NCI-H1105 treated with DMSO at 0.1 percent for 48 hours (cell line): ENCODE results near the gene ZC3H15.
"Not testable (repeated sequence)": the region's sequence is repeated elsewhere in the genome, so short reads cannot be mapped to it uniquely, and the experiment has no call there.

Experiments
- DNase-seq: peaks from one replicate; lab custom pipeline; 2025; lab: John Stamatoyannopoulos, UW

The ZC3H15 gene

GRCh38 chr2:186496401-186496800, 10.3 kb downstream of the ZC3H15 start:
- DNase-seq, result no peak

GRCh38 chr2:186497928-186498327, 11.9 kb downstream of the ZC3H15 start:
- DNase-seq, result no peak

GRCh38 chr2:186498834-186499233, 12.8 kb downstream of the ZC3H15 start:
- no peak for DNase-seq

GRCh38 chr2:186503827-186504606, 18.0 kb downstream of the ZC3H15 start:
- peak; percentile 28 for DNase-seq

GRCh38 chr2:186508263-186508662, 22.2 kb downstream of the ZC3H15 start:
- DNase-seq, result no peak

DNA sequence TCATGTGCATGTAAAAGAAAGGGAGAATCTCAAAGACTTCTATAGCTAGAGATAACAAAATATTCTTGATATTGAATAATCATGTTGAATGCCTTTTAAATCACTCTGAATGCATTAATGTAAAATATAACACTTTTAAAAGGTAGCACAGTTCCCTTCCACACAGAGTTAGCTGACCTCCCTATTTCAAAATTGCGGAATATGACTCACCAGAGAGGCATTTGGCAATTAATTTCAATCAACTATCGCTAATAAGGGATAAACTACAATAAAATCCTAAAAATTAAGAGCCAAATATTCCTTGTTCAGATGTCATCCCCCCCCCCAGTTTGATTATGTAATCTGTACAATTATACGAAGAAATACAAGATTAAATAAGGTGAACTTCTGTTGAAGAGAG, 29.3 kb downstream of the ZC3H15 start:
- no peak for DNase-seq

- peak; percentile 24 for DNase-seq
Measured at GRCh38 chr2:186516396-186516795, 30.3 kb downstream of the ZC3H15 start.

GRCh38 chr2:186517090-186517489, 31.0 kb downstream of the ZC3H15 start:
- no peak for DNase-seq

- DNase-seq, result no peak
Measured at GRCh38 chr2:186518291-186518690, 32.2 kb downstream of the ZC3H15 start.

- DNase-seq, result no peak
Measured at GRCh38 chr2:186518945-186519344, 32.9 kb downstream of the ZC3H15 start.

DNA sequence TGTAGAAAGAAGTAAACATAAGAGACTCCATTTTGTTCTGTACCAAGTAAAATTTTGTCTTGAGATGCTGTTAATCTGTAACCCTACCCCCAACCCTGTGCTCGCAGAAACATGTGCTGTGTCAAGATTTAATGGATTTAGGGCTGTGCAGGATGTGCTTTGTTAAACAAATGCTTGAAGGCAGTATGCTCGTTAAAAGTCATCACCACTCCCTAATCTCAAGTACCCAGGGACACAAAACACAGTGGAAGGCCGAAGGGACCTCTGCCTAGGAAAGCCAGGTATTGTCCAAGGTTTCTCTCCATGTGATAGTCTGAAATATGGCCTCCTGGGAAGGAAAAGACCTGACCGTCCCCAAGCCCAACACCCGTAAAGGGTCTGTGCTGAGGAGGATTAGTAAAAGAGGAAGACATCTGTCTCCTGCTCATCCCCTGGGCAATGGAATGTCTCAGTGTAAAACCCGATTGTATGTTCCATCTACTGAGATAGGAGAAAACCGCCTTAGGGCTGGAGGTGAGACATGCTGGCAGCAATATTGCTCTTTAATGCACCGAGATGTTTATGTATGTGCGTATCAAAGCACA, 35.6 kb downstream of the ZC3H15 start:
- not testable (repeated sequence) for DNase-seq

GRCh38 chr2:186522450-186522849, 36.4 kb downstream of the ZC3H15 start:
- no peak for DNase-seq

DNA sequence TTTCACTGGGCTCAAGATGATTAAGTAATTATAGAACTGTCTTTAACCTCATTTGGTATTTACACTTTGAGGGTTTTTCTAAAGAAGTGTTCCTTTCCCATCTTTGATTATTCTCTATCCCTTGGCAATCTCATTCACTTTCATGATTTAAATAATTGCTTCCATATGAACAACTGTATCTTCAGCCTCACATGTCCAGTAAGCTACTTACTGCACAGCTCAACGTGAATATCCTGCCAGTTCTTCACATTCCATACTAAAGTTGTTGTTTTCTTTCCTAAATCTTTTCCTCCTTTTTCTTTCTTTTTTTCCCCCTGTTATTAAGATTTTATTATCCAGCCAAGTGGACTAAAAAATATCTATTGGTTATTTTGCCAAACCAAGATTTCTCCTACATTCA, 37.7 kb downstream of the ZC3H15 start:
- no peak for DNase-seq

- no peak for DNase-seq
Measured at GRCh38 chr2:186526281-186526680, 40.2 kb downstream of the ZC3H15 start.

GRCh38 chr2:186530314-186530713, 44.3 kb downstream of the ZC3H15 start:
- DNase-seq, result no peak

- no peak for DNase-seq
Measured at GRCh38 chr2:186531257-186531775, 45.3 kb downstream of the ZC3H15 start.

GRCh38 chr2:186532891-186533290, 46.8 kb downstream of the ZC3H15 start:
- no peak for DNase-seq

DNA sequence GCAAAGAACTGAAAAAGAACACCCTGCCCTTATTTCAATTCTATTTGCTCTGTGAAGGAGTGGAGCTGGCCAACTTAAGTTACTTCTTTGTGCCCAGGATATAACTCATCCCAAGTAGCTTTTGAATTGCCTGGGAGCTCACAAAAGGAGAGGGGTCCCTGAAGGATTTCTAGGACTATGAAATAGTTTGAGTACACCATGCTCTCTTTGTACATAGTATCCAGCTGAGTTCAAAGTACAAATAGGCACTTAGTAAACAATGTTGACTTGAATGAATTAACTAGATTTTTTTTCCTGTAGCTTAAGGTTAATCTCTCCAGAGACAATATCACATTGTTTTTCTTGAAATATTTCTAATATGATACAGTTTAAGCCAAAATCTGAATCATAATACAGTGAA, 47.7 kb downstream of the ZC3H15 start:
- no peak for DNase-seq

DNA sequence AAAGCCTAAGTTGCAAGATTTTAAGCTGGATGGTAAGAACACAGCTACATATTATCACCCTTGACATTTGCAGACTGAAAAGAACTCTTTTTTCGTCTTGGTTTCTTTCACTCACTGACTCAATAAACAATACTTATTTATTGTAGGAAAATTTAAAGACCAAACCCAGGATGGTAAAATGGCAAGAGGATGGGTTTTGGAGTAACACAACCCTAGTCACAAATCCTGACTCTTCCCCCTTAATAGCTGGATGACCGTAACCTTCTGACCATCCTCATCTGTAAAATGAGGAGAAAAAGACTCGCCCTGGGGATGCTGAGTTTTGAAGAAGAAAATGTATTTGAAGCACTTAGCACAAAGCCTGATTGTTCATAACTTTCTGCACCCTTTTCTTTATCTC, 48.3 kb downstream of the ZC3H15 start:
- no peak for DNase-seq

GRCh38 chr2:186535861-186536260, 49.8 kb downstream of the ZC3H15 start:
- DNase-seq, result no peak

DNA sequence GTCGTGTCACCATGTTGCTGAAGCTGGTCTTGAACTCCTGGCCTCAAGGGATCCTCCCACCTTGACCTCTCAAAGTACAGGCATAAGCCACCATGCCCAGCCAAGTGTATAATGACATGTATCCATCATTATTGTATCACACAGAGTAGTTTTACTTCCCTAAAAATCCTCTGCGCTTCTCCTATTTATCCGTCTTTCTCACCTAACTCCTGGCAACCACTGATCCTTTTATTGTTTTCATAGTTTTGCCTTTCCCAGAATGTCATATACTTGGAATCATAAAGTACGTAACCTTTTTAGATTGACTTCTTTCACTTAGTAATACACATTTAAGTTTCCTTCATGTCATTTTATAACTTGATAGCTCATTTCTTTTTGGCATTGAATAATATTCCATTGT, 51.0 kb downstream of the ZC3H15 start:
- DNase-seq, result no peak

DNA sequence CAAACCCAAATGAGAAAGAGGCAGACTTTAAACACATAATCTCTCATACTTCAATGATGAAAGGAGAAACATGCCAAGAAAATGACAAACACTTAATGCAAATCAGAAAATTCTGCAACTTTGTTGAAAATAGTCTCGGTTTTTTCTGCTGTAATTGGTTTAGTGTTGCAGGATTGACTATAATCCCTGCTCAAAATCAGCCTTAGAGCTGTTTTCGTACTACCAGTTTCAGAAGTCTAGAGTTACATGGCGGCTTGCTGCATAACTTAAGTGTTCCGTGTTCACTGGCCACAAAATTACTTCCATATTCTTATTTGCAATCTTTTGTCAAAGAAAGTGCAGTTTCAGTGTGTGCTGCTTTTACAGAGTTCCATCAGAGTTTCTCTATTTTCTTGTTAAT, 54.9 kb downstream of the ZC3H15 start:
- no peak for DNase-seq

GRCh38 chr2:186542002-186542401, 55.9 kb downstream of the ZC3H15 start:
- DNase-seq, result no peak
